Testis (tissue), 3 donors: ENCODE results near the gene CLCN7. TPM values are rescaled to one million over a fixed set of nuclear protein-coding genes. Genes with fewer than 3 reads are reported as not detected.

Source experiments
- DNase-seq: peaks from one replicate; pipeline ENCODE4 v3.0.0-alpha.2; 2019
- H3K27ac ChIP-seq, 2 donors: fragments of 200-600 bp; sonication (generic); one replicate each; pipeline ENCODE4 v1.5.1; 2019
- H3K27me3 ChIP-seq: fragments of 200-600 bp; sonication (generic); one replicate; pipeline ENCODE4 v1.5.1; 2019
- H3K36me3 ChIP-seq: fragments of 200-600 bp; sonication (generic); one replicate; pipeline ENCODE4 v1.5.1; 2017; ENCODE audit warnings: low read depth; ENCODE audit errors: missing control alignments
- H3K4me1 ChIP-seq: fragments of 200-600 bp; sonication (generic); one replicate; pipeline ENCODE4 v1.5.1; 2019
- H3K4me3 ChIP-seq, 2 donors: fragments of 200-600 bp; sonication (generic); one replicate each; pipeline ENCODE4 v1.5.1; 2017 to 2019
- H3K9me3 ChIP-seq: fragments of 200-600 bp; sonication (generic); one replicate; pipeline ENCODE4 v1.5.1; 2017
- POLR2A ChIP-seq: fragments of 450-650 bp; IDR thresholded peaks from one replicate; pipeline ENCODE4 v1.6.1; 2017; ENCODE audit warnings: antibody characterized with exemption, mild to moderate bottlenecking, moderate library complexity
- WGBS, 2 donors: methylation state at CpG; one replicate each; pipeline ENCODE4 v1.1.5; 2018; 5-methylcytosine and 5-hydroxymethylcytosine counted together
- intact Hi-C: fragments of 100-400 bp; cut with DNase I; formaldehyde crosslinking; loops from one replicate; pipeline ENCODE4 v1.15.1; 2023; ENCODE audit warnings: low total_unique reads
- polyA plus RNA-seq: library from polyadenylated mRNA; stranded (reverse); fragments of 350-450 nt; fragmentation: Illumina TruSeq; extraction: RNeasy Lipid Tissue Mini Kit (QIAGEN cat#74804); gene quantifications from one replicate; pipeline ENCODE4 v1.2.3, GENCODE V29; 2014; ENCODE audit warnings: low read depth, low replicate concordance; ENCODE audit not compliant: insufficient read depth
- total RNA-seq, 2 donors: library from RNA; depleted of rRNA; stranded (reverse); fragments of >200 nt; gene quantifications; one replicate each; pipeline ENCODE4 v1.2.3, GENCODE V29; 2016
- TF ChIP-seq, protein P1 (sequence below), 3 experiments: fragments of 450-650 bp in 2 of 3; fragments of 200-600 bp in 1 of 3; sonication (generic) in 1 of 3; IDR thresholded peaks; one replicate each; pipeline ENCODE4 v1.5.1; 2016 to 2019; ENCODE audit warnings: antibody characterized with exemption in 3 of 3, mild to moderate bottlenecking in 2 of 3, moderate library complexity in 1 of 3

The CLCN7 gene
- total and polyA plus RNA-seq, 3 donors from 2014 or later, result 79.6 to 160 (median 152) TPM

DNA sequence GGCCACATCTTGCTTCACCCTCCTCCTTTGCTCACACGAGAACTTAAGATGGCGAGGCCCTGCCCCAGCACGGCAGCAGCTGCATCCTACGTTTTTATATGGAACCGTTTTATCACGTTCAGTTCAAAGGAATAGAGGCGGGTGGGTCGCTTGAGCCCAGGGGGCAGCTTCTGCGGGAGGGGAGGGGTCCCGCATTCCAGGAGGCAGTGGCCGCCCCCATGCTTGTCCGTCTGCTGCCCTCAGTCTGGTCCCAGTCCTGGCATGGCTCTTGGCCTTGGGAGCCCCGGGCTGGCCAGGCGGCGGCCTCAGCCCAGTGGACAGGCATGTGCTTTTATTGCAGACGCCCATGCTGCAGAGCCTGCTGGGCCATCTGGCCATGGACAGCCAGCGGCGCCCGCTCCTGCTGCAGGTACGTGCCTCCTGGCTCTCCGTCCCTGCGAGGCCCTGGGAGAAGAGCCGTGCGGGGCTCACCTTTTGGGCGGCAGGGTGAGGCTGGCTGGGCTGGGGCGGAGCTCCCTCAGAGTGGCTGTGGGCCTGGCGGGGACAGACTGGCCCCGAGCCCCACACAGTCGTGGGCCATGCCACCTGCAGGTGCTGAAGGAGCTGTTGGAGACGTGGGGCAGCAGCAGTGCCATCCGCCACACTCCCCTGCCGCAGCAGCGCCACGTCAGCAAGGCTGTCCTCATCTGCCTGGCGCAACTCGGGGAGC lies 25.1 kb upstream of the CLCN7 start:
- Histone ChIP-seq H3K4me1 (peaks cover 3% of the 10 kb centered on the region), H3K27ac (no peak overlapping the region), H3K27me3 (no peaks in the 10 kb centered on the region), H3K36me3 (no peaks in the 10 kb centered on the region), H3K4me3 (no peak overlapping the region), H3K9me3 (no peaks in the 10 kb centered on the region)
- no peak for DNase-seq
- TF ChIP-seq, protein P1, sequence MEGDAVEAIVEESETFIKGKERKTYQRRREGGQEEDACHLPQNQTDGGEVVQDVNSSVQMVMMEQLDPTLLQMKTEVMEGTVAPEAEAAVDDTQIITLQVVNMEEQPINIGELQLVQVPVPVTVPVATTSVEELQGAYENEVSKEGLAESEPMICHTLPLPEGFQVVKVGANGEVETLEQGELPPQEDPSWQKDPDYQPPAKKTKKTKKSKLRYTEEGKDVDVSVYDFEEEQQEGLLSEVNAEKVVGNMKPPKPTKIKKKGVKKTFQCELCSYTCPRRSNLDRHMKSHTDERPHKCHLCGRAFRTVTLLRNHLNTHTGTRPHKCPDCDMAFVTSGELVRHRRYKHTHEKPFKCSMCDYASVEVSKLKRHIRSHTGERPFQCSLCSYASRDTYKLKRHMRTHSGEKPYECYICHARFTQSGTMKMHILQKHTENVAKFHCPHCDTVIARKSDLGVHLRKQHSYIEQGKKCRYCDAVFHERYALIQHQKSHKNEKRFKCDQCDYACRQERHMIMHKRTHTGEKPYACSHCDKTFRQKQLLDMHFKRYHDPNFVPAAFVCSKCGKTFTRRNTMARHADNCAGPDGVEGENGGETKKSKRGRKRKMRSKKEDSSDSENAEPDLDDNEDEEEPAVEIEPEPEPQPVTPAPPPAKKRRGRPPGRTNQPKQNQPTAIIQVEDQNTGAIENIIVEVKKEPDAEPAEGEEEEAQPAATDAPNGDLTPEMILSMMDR (IDR thresholded peaks at IDR 0.05), result no peak
- no peak for TF ChIP-seq POLR2A
- 93 to 95% methylated on average over 18 to 36 of the region's 36 CpGs for WGBS, 2 donors
- intact Hi-C loops, result no loop called here

DNA sequence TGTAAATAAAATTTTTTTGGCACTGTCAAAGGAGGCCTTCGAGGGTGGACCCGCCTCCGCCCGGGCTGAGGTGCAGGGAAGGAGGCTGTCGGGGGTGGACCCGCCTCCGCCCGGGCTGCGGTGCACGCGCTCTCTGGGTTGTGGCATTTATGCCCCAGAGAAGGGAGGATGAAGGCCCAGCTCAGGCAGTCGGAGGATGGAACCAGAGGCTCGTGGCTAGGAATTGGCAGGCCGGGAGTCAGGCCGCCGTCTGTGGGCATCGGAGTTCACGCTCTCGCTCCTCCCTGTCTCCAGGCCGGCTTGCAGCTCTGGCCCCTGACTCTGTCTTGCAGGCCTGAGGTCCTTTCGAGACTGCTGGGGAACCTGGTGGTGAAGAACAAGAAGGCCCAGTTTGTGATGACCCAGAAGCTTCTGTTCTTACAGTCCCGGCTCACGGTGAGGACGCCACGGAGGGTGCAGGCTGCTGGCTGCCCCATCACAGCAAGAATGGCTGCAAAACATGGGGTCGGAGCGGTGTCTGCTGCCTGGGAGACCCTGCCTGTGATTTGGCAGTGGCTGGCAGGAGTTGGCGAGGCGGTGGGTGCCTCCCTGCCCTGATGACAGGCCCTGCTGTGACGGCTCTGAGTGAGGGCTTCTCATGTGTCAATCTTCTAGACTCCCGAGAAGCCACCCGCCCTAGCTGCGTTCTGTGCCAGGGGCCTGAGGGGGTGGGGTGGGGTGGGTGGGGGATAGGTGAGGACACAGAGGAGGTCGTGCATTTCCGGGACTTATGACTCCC lies 24.3 kb upstream of the CLCN7 start:
- Histone ChIP-seq H3K4me3 (no peak overlapping the region), H3K27me3 (no peaks in the 10 kb centered on the region), H3K9me3 (no peaks in the 10 kb centered on the region), H3K27ac (no peak overlapping the region), H3K4me1 (peaks cover 9% of the 10 kb centered on the region), H3K36me3 (no peaks in the 10 kb centered on the region)
- 93 to 95% methylated on average over 20 to 35 of the region's 35 CpGs for WGBS, 2 donors
- intact Hi-C loops, result no loop called here
- TF ChIP-seq POLR2A, result no peak
- TF ChIP-seq, protein P1 (IDR thresholded peaks at IDR 0.05), result no peak
- DNase-seq, result no peak

DNA sequence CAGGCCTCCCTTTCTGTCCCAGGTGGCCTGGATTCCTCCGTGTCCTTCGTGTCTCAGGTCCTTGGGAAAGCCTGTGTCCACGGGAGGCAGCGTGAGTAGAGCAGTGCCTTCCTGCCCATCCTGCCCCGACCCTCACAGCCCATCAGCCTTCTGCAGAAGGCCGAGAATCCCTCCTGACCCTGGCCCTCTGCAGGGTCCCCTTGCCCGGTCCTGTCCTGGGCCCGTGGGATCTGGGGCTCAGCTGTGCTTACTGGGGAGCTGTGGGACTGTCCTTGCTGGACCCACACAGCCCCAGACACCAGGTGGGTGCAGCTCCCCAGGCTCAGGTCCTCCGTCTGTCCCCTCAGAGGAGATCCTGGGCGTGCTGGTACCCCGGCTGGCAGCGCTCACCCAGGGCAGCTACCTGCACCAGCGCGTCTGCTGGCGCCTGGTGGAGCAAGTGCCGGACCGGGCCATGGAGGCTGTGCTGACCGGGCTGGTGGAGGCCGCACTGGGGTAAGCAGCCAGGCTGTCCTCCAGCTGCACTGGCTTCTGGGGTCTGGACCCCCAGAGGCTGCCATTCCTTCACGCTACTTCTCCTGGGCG lies 22.3 kb upstream of the CLCN7 start:
- Histone ChIP-seq H3K27ac (no peak overlapping the region), H3K9me3 (no peaks in the 10 kb centered on the region), H3K36me3 (no peaks in the 10 kb centered on the region), H3K4me3 (no peak overlapping the region), H3K27me3 (no peaks in the 10 kb centered on the region), H3K4me1 (peaks cover 15% of the 10 kb centered on the region)
- intact Hi-C loops, result no loop called here
- DNase-seq, result no peak
- 86 to 87% methylated on average over 11 to 17 of the region's 21 CpGs for WGBS, 2 donors
- TF ChIP-seq, protein P1 (IDR thresholded peaks at IDR 0.05), result no peak
- no peak for TF ChIP-seq POLR2A

DNA sequence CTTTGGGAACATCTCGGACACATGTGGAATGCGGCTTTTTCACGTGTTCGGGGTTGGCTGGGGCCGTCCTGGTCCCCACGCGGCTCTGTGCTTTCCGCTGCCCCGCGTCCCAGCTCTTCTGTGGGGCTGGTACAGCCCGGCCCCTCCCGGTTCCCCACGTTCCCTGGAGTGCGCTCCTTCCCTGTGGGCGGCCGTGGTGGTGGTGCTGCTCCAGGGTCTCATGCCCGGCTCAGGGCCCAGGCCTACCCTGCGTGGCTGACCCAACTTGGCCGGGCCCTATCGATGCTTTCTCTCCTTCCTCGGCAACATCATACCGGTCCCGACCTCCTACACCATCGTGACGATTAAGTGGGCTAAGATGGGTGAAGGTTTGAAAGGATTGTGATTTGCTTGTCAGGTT lies 21.6 kb upstream of the CLCN7 start:
- Histone ChIP-seq H3K4me3 (no peak overlapping the region), H3K4me1 (peaks cover 15% of the 10 kb centered on the region), H3K27ac (no peak overlapping the region), H3K27me3 (no peaks in the 10 kb centered on the region), H3K9me3 (no peaks in the 10 kb centered on the region), H3K36me3 (no peaks in the 10 kb centered on the region)
- TF ChIP-seq, protein P1 (IDR thresholded peaks at IDR 0.05), result no peak
- no peak for TF ChIP-seq POLR2A
- intact Hi-C loops, result no loop called here
- DNase-seq, result no peak
- WGBS, 2 donors, result 85 to 86% methylated on average over 24 to 25 of the region's 25 CpGs
